Gastroesophageal sphincter (tissue), 3 donors: ENCODE results near the gene CDH5.

ENCODE experiments used
- CTCF ChIP-seq, 4 experiments: fragments of 200-600 bp in 2 of 4; fragments of 450-650 bp in 2 of 4; sonication (generic) in 1 of 4; IDR thresholded peaks; one replicate each; pipeline ENCODE4 v1.5.1; 2017 to 2019; ENCODE audit warnings: antibody characterized with exemption in 4 of 4, mild to moderate bottlenecking in 2 of 4, moderate library complexity in 2 of 4
- POLR2AphosphoS5 ChIP-seq: sonication (generic); formaldehyde crosslinking; IDR thresholded peaks from one replicate; pipeline ENCODE4 v1.6.1; 2017; ENCODE audit warnings: antibody characterized with exemption

- no peak for TF ChIP-seq CTCF (IDR thresholded peaks at IDR 0.05)
- peak; percentile 20 for TF ChIP-seq POLR2AphosphoS5
Observed at GRCh38 chr16:66426112-66427035, 59.9 kb downstream of the CDH5 start.
